ENCODE results near the gene DHRSX.
"Not testable (repeated sequence)": the region's sequence is repeated elsewhere in the genome, so short reads cannot be mapped to it uniquely, and the experiment has no call there.

The DHRSX gene

DNA sequence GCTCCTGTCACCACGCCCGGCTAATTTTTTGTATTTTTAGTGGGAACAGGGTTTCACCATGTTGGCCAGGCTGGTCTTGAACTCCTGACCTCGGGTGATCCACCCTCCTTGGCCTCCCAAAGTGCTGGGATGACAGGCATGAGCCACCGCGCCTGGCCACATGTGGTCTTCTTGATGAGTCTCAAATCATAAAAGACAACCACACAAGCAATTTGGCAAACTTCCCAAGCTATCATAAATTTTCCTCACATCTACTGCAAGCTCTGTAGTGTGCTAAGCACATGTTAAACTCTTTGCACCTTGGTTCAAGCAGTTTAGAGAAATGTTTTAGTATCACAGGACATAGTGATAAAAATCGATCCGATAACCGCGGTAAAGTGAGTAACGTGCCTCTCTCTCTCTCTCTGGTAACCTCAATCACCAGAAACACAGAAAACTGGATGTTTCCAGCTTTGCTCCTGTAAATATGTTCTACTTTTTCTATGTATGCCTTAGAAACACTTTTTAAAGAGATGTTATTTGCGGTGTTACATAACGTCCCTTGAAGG lies 256.8 kb downstream of the DHRSX start:
- no peak for DNase-seq

DNA sequence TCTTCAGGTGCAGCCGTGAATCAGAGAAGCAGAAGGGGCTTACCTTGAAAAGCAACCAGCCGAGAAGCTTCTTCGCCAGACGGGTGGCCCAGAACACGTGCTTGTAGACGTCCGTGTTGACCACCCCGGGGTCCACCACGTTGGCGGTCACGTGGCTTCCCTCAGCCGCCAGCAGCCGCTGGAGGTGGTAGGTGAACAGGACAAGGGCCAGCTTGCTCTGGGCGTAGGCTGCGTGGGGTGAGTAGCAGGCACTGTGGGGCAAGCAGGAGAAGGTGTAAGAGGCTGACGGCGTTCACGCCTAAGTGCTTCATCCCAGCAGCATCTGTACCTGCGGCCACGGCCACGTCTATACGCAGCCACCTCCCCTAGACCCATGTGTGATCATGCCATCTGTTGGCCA lies 257.8 kb downstream of the DHRSX start:
- no peak for DNase-seq

DNA sequence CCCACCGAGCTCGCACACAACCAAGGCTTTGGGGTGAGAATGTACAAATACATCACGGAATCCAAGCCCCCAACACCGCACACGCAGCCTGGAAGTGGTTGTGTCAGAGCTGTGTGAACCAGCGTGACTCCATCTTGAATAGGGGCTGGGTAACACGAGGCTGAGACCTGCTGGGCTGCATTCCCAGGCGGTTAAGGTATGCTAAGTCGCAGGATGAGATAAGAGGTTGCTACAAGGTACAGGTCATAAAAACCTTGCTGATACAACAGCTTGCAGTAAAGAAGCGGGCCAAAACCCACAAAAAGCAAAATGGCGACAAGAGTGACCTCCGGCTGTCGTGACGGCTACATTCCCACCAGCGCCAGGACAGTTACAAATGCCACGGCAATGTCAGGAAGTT lies 258.4 kb downstream of the DHRSX start:
- no peak for DNase-seq

DNA sequence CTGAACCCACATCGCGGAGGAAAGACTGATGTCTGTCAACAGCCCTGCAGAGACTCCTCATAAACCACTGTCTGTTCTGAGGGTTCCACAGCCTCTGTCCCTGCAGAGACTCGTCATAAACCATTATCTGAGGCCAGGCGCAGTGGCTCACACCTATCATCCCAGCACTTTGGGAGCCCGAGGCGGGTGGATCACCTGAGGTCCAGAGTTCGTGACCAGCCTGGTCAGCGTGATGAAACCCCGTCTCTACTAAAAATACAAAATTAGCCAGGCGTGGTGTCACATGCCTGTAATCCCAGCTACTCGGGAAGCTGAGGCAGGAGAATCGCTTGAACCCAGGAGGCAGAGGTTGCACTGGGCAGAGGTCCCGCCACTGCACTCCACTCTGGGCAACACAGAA lies 259.3 kb downstream of the DHRSX start:
- DNase-seq: not testable (repeated sequence)

DNA sequence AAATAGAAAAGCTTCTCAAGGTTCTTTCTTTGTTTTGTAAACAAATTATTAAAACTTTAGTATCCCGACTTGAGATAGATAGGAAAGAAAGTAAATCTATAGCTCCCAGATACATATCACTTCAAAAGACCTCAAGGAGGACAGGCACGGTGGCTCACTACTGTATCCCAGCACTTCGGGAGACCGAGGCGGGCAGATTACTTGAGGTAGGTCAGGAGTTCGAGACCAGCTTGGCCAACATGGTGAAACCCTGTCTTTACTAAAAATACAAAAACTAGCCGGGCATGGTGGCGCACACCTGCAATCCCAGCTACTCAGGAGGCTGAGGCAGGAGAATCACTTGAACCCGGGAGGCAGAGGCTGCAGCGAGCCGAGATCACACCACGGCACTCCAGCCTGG lies 260.0 kb downstream of the DHRSX start:
- DNase-seq: not testable (repeated sequence)

GRCh38 chrX:2237976-2238375 lies 262.8 kb downstream of the DHRSX start:
- no peak for DNase-seq

GRCh38 chrX:2231570-2232192 lies 269.1 kb downstream of the DHRSX start:
- DNase-seq: no peak

DNA sequence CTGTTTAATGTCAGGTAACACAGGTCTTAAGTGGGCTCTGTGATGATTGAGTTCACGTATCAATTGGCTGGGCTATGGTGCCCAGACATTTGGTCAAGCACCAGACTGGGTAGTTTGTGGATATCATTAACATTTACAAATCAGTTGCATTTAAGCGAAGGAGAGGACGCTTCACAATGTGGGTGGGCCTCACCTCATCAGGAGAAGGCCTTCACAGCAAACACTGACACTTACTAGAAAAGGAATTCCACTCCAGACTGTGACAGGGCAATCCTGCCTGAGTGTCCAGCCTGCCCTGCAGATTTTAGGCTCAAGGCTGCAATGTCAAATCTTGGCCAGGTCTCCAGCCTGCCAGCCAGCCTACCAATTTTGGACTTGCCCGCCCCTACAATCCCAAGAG lies 270.3 kb downstream of the DHRSX start:
- DNase-seq: no peak

GRCh38 chrX:2228536-2228935 lies 272.2 kb downstream of the DHRSX start:
- DNase-seq: no peak

DNA sequence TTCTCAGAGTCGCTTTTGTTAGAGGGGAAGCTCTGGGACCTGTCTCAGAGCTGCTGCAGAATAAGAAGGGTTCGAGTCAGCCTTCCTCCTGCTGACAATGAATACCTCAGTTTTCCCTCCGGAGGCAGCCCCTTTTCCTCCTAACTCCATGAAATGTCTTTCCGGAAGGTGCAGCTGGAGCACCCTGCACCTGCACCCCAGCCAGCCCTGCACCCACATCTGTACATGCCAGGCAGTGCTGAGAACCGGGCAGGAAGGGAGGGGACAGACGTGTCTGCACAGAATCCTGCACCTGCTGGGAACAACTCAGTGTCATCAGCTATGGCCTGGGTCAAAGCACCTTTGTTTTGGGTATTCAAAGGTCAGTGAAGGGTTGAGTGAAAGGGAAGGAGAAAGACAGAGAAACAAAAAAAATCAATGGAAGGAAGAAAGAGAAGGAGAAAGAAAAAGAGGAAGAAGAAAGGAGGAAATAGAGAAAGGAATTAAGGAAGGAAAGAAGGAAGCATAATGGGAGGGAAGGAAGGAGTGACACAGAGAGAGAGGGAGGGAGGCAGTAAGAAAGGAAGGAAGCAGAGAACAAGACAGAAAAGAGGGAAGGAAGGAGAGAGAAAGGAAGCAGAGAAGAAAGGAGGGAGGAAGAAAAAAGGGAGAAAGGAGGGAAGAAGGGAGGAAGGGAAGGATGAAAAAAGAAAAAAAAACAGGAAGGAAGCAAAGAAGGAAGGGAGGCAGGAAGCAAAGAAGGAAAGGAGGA lies 273.7 kb downstream of the DHRSX start:
- no peak for DNase-seq

DNA sequence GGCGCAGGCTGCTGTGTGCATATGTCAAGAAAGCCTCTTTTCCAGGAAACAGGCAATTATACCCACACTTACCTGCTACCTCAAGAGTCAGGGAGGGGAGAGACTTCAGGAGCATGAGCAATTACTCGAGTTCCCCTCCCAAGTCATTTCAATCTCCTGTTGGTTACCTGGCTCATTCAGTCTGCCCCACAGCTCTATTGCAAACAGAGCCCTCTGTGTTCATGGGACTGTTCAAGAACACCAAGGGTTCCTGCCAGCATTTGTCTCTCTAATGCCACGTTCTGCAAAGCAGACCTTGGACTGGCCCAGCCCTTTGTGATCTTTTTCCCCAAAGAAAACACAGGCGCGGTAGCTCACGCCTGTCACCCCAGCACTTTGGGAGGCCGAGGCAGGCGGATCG lies 274.6 kb downstream of the DHRSX start:
- DNase-seq: no peak

GRCh38 chrX:2224597-2225235 lies 276.1 kb downstream of the DHRSX start:
- no peak for DNase-seq

DNA sequence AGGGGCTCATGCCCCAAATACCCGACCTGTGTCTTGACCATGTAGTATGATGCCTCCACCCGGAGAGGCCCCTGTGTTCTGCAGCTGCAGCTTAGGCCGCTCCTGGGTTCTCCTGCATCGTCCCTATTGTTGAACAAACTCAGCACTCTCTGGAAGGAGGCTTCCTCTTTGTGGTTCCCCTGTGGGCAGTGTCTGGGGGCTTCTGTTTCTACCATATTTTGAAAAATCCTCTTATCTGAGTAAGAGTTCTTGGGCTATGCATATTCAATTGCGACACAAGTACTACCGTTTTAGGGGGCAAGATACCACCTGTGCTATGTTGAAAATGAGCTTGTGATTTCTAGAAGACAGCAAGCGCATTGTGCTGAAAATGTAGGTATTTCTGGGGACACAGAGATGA lies 276.6 kb downstream of the DHRSX start:
- DNase-seq: no peak

DNA sequence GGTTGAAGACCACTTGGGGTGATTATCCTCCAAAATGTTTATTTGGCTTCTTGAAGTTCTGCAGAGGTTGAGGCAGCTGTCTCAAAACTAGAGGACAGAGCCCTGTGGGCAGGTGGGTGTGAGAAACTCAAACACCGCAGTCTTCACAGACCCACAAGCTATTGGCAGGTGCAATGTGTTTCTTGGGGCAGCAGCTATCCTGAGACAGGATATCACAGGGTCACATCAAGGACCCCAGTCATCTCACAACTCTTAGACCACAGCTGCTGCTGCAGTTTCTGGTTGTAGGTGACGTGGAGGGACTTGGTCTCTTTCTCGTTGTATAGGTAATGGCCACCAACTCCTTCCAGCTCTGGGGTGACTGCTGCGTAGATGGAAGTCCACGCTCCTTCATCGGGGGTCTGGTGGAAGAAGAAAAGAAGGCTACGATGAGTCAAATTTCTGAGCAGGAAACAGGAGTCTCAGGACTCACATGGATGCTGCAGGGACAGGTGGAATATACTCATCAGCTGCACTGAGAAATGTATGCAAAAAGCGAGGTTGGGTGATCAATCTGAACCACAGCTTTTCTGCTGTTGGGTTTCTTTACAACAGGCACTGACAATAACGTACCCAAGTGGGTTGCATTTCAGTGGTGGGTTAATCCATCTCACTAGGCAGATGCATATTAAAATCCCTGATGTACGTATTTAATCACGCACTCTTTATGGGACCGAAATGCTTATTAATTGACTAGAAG lies 279.8 kb downstream of the DHRSX start:
- no peak for DNase-seq

DNA sequence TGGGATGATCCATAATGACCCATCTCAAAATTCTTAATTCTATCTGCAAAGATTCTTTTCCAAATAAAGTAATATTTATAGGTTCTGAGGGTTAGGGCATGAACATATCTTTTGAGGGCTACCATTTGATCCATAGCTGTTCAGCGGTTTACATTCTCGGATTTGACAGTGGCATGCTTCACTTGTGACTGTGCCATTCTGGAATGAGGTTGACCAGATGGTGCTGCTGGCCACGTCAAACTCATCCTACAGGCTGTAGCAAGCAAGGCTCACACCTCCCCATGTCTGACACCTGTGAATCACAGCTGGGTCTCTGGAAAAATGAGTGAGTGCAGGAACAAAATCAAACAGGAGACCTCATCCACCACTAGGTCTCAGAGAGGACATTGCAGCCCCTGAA lies 280.5 kb downstream of the DHRSX start:
- no peak for DNase-seq

GRCh38 chrX:2214138-2214823 lies 286.5 kb downstream of the DHRSX start:
- DNase-seq: not testable (repeated sequence)

DNA sequence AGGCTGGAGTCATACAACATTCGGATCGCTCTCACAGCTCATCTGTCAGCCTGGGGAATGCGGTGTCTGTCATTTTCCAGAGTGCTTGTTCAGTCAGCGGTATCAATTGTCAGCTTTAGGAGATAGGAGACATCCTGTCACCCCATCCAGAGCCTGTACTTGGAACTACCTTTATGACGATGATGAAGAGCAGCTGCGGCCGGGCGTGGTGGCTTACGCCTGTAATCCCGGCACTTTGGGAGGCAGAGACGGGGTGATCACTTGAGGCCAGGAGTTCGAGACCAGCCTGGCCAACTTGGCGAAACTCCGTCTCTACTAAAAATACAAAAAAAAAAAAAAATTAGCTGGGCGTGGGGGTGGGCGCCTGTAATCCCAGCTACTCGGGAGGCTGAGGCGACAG lies 289.1 kb downstream of the DHRSX start:
- DNase-seq: not testable (repeated sequence)

DNA sequence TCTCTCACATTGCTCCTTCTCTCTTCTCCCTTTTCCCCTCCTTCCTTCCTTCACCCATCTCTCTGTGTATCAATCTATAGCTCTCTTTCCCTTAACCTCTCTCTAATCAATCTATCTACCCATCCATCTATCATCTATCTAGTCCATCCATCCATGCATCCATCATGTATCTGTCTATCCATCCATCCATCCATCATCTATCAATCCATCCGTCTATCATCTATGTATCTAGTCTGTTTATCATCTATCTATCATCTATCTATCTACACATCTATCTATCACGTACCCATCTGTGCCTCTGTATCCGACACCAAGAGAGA lies 307.5 kb downstream of the DHRSX start:
- DNase-seq: no peak

GRCh38 chrX:2192584-2193272 lies 308.0 kb downstream of the DHRSX start:
- no peak for DNase-seq

- DNase-seq: no peak
These were observed 311.9 kb downstream of the DHRSX start for GRCh38 chrX:2188840-2189239.

DNA sequence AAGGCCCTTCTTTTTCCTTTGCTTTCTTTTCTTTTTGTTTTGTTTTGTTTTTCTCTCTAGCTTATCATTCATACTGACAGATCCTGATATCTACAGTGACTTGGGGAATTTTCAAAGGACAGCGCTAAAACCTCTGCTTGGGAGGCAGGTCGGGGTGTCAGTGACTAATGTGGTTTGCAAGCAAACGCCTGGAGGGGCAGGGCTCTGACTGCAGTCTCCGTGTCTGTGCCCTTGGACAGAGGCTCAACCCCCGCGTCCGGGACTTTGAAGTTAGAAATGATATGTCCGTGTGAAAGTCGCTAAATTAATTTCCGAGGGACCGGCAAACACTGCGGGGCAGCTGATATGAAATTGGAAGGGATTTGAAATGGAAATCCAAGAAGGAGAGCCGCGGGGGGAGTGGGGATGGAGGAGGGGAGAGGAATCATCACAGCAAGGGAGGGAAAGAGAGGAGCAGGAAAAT lies 312.4 kb downstream of the DHRSX start:
- no peak for DNase-seq
